NCI-H345 treated with DMSO at 0.1 percent for 48 hours (cell line): ENCODE data around the gene AGO1.
A peak's percentile ranks its signal among the peaks of the same experiment; 100 is the strongest.

Experiments used
- DNase-seq: peaks from one replicate; lab custom pipeline; 2025; ENCODE audit not compliant: unreplicated experiment; lab: John Stamatoyannopoulos, UW

AGO1 gene

DNA sequence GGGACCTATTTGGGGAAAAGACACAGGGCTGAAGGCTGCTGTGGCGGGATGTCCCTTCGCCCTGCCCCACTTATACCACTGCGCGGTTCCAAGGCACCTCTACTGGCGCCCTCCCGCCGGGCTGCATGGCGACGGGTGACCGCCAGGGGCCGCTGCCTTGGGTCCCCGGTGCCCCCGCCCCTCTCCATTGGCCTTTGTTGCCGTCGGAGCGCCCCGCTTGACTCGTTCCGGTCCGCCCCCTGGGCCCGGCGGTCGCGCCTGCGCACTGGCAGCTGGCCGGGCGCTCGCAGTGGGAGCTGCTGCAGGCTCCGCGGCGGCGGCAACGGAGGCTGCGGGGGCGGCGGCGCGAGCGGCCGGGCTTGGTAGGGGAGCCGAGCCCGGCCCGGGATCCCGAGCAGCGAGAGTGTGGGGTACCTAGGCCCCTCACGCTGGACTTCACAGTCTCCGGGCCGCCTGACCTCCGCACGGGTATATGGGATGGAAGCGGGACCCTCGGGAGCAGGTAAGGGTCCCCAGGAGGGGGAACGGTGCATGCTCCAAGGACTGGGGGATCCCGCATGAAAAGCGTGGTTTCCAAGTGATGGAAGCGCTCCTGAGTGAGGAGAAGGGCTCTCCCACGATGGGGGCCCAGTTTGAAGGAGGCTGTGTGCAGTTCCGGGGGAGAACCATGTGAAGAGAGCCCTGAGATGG is at the start of gene AGO1:
AGO1 (plus strand) TSS at position 265 of the 690 bp plus-strand sequence; CDS start at position 478, 213 bp downstream.
- peak; percentile 89 for DNase-seq

DNA sequence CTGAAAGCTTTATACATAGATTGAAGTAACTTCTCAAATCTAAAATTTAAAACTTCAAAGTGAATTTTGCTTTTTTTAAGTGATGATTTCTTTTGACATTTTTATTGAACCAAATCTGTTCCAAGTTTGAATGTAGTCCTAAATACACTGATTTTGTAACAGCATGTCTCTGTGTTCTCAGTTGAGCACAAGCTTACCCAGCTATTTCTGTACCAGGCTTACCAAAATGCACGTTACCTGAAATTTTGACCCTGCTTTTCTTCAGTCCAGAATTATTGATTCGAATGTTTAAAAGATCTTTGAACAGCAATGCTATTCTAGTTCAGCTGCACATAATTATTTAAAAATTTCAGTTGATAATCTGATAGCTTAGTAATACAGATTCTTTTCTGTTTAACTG is 49.6 kb upstream of the AGO1 start:
- no peak for DNase-seq

DNA sequence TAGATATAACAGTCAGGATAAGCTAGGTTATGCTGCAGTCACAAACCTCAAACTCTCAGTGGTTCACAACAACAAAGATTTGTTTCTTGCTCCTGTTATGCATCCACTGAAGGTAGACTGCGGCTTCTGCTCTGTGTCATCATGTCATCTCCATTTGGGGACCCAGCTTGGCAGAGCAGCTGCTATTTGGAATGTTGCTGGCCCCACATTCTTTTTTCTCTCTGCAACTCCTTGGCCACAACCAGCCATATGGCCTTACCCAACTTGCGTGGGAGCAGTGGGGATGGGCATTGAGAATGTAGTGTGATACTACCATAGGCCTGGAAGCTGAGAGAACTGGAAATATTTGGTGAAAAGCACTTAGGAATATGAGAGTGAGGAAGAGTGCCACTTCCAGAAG is 48.8 kb upstream of the AGO1 start:
- DNase-seq, result no peak

DNA sequence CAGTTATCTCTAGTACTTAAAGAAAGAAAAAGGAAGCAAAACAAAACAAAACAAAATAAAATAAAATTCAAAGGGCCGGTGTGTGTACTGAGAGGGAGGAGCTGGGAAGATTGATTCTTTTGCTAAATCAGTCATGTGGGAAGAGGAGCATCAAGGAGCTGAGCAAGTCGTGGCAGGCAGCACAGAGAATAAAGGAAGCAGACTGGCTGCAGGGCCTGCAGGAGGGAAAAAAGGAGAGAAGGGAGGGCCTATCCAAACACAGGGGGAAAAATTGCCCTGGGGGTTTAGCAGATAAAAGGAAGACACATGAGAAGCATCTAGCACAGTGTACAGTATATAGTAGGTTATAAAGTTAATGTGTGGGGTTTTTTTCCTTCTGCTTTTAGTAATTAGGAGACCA is 47.6 kb upstream of the AGO1 start:
- peak; percentile 34 for DNase-seq

DNA sequence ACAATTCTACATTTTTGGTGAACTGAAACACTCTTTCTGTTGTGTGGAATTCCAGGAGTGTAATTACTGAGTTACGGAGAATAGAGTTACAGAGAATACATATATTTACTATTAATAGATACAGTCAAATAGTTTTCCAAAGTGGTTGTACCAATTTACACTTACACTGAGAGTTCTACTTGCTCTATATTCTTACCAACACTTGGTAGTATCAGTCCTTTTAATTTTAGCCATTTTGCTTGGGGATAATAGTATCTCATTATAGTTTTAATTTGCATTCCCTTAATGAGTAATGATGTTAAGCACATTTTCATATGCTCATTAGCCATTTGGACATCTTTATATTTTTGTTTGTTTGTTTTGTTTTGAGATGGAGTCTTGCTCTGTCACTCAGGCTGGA is 46.3 kb upstream of the AGO1 start:
- no peak for DNase-seq

DNA sequence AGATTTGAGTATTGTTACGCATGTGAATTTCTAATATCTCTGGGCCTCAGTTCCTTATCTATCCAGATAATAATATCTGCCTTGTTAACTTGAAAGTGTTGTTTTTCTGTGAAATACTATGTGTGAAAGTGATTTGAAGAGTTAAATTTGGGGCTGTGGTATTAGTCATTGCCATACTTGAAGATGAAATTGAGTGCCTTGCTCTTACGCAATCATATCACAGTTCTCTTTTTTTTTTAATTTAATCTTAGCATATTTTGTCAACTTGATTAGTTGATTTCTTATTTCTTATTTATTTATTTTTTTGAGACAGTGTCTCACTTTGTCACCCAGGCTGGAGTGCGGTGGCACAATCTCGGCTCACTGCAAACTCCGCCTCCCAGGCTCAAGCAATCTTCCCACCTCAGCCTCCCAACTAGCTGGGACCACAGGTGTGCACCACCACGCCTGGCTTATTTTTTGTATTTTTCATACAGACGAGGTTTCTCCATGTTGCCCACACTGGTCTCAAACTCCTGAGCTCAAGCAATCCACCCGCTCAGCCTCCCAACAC is 44.2 kb upstream of the AGO1 start:
- no peak for DNase-seq

DNA sequence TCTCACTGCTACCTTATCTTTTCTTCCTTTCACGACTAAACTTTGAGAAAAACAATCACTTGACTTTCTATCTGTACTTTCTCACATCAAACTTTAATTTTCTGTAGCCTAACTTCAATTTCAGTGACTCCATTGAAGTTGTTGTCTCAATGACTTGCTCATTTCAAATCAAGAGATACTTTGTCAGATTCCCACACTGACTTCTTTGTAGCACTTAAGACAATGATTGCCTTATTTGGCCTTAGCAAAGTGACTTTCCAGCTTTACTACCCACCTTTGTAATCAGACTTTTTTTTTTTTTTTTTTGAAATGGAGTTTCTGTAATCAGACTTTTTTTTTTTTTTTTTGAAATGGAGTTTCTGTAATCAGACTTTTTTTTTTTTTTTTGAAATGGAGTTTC is 38.2 kb upstream of the AGO1 start:
- DNase-seq, result no peak

DNA sequence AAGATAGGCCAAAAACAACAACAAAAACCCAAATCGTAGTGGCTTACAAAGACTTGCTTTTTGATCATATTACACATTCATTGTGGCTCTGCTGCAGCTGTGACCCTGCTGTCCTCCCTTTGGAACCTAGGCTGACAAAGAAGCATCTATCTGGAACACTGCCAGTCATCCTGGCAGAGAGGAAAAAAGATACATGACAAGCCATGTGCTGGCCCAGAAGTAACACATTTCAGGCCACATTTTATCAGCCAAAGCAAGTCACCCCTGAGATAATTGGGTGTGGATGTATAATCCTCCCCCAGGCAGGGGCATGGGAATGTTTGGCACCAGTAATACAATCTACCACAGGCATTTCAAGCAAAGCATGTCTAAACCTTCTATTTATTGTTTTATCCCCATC is 37.2 kb upstream of the AGO1 start:
- no peak for DNase-seq

DNA sequence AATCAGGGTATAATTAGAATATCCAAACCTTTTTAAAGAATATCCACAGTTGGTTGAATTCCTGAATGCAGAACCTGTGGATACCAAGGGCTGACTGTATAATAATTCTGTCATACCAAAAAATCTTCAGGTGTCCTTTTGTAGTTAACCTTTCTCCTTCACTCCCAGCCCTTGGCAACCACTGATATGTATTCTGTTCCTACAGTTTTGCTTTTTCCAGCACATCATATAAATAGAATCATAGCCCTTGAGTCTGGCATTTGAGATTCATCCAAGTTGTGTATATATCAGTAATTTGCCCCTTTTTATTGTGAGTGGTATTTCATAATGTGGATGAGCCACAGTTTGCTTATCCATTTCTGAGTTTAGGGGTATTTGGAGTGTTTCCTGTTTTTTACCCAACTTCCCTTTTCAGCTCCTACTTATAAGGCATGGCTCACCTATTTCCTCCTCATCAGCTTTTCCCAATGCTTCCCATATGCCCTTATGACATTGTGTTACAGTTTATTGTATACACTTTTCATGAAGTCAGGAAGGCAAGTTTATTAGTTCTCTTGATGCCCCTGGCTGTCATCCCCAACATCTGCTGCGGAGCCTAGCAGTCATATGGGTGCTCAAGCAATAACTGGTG is 35.0 kb upstream of the AGO1 start:
- no peak for DNase-seq

DNA sequence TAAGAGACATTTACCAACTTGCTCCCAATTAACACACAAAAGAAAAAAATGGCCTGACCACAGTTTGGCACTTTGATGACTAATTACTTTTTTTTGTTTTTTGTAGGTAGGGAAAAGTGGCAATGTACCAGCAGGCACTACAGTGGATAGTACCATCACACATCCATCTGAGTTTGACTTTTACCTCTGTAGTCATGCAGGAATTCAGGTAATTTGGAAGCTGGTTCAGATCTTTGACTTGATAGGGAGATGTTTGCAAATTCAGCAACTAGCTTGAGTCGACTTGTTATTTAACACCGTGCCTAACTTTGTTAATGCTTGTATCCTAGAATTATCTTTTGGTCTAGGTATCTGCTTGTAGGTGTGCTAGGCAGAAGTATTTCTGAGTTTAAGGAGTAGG is 33.0 kb upstream of the AGO1 start:
- DNase-seq, result no peak

DNA sequence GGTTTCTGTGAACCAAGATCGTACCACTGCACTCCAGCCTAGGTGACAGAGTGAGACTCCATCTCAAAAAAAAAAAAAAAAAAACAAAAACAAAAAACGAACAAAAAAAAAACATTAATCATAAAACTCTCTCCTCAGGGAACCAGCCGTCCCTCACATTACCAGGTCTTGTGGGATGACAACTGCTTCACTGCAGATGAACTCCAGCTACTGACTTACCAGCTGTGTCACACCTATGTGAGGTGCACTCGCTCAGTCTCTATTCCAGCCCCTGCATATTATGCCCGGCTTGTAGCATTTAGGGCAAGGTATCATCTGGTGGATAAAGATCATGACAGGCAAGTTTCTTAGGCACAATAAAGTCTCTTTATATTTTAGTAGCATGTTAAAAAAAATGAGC is 32.3 kb upstream of the AGO1 start:
- DNase-seq, result no peak

DNA sequence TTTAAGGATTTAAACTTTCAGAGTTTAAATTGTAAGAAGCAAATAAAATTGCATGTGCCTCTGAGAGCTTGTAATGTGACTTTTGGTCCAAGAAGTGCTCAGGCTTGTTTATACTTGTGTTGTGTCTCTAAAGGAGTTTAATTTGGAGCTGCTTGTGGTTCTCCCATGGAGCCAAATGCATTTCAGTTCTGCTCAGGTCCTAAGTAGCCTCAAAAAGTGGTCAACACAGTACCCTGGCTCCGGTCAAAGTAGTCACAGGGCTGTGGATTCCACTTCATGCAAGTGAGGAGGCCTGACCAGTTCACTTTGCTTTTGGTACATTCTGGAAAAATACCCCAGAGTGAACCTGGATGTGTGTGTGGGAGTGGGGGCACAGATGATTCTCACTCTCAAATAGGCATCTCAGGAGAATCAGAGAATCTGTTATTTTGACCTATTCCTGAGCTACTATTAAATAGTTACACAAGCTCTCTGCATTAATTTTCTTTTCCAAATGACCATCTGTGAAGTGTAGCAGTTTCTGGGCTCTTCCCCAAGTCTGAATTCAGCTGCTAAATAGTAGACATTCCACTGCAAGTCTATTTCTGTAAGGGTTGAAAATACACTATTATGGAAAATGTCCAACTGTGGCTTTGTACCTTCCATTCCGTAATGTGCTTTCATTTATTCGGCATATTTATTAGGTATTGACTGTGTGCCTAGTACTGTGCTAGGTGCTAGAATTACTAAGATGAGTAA is 31.7 kb upstream of the AGO1 start:
- DNase-seq, result no peak

DNA sequence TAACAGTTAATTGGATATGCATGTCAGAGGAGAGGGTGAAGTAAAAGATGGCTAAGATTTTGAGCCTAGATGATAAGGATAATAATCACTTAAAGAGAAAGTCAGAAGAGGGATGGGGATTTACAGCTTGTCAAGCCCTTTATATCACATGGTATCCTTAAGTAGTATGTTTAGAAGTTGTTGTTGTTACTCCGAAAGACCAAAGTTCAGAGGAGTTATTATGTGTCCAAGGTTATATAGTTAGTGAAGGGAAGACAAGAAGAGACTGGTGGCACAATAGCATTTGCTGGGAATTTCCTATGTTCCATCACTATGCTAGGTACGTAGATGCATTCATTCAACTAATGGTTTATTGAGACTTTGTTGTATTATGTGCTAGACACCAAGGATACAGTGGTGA is 30.8 kb upstream of the AGO1 start:
- DNase-seq, result no peak

DNA sequence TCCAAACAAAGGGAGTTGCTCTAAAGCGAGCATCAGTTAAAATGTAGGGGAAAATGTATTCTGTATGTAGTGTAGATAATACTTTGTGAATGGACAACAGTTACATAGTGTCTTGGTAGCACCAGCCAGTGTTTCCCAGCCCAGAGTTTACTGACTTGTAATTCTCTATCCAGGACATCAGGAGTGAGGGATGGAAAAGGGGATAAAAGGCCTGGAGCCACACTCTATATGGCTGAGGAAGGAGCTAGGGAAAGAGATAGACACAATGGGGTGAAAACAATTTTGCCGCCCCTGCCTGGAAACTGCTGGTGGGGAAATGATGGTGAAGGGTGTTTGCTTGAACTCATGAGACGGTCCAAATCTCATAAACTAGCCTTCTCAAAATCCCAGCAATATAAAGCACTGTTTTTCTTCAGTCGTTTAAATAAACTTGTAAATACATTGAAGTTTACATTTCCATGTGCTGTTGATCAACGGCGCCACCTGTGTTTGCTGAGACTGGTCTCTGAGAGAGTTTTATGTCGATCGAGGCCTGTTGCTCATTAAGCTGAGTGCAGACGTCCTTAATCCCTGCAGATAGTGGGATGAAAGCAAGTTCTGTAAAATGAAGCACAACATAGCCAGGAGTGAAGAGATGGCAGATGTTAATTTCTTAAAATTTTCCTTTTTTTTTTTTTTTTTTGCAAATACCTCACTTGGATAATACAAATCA is 27.9 kb upstream of the AGO1 start:
- DNase-seq, result no peak

DNA sequence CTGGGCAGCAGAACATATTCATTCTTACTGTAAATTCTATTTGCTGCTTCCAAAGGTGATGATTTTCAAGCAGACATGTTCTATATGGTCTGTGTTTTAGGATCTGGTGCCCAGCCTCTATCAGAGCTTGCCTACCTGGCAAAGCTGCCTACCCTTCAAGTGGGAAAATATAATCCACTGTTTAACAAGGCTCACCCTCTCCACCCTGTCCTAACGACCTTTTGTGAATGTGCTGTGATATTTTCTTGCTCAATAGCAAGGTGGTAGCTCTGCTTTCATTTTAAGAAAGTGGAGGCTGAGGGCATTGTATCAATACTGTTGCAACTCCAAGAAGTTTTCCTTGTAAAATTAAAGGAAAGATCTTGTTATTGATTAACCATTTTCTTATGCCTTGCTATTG is 26.0 kb upstream of the AGO1 start:
- DNase-seq, result no peak

DNA sequence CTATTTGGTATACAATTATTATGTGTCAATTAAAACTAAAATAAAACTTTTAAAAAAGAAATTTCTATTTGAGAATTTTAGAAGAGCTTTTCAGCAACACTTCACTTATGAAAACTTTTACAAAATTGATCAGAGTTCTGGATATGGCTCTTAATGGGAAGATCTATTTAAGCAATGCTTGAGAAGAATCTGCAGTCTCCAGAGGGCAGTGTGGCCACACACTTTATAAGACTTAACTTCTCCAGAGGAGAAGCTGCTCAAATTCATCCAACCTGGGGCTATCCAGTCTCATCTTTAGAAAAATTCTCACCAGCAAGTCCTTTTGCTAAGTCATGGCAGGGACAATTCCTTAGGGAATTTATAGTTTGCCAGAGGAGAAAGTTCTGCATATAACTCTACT is 25.2 kb upstream of the AGO1 start:
- DNase-seq, result no peak

DNA sequence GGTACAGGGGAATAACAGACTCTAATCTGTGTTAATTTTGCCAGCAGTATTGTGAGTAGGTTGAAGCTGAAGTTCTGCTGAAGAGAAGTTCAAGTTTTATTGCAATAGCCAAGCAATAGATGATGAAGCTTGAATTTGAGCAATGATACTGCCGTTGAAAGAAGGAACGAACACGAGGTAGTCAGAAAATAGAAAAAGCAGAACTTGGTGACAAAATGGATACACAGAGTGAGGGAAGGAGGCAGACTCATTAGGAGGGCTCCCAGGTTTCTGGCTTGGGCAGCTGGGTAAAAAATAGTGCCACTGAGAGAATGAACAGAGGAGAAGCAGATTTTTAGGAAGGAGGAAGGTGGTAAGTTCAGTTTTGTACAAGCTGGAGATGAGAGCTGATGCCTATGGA is 22.3 kb upstream of the AGO1 start:
- DNase-seq, result no peak

DNA sequence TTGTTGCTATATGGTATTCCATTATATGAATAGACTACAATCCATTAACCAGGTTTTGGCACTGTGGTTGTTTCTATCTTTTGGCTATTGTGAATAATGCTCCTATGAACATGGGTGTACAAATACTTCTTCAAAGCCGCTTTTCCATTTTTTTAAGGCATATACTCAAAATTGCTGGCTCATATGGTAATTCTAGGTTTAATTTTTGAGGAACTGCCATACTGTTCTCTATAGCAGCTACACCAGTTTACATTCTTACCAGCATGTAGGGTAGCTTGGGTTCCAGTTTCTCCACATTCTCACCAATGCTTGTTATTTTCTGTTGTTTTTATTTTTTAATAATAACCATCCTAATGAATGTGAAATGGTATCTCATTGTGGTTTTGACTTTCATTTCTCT is 19.9 kb upstream of the AGO1 start:
- DNase-seq, result no peak

DNA sequence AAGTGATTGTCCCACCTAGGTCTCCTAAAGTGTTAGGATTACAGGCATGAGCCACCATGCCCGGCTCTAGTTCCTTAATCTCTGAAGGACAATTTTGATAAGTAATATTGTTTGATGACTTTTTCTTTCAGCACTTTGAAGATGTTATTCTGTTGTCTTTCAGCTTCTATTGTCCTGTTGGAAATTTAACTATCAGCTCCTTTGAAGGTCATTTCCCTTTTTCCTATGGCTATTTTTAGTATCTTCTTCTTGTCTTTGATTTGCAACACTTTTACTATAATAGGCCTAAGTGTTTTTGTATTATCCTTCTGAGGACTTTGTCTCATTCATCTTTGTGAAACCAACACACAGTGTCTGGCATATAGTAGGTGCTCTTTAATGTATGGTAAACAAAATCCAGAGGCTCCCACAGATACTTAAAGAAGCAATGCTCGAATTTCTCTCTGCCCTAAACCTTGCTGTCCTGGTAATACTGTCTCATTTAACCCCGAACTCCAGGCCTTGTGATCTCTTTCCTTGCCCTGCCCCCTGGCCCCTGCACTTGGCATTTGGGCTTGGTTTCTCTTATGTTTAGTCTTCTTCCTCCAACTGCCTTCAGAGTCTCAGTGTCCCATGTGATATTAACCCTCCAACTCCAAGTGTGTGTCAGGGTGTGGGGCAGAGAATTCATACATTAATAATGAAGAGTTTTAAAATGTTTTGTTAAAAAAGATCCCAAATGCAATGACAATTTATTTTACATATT is 19.0 kb upstream of the AGO1 start:
- no peak for DNase-seq

DNA sequence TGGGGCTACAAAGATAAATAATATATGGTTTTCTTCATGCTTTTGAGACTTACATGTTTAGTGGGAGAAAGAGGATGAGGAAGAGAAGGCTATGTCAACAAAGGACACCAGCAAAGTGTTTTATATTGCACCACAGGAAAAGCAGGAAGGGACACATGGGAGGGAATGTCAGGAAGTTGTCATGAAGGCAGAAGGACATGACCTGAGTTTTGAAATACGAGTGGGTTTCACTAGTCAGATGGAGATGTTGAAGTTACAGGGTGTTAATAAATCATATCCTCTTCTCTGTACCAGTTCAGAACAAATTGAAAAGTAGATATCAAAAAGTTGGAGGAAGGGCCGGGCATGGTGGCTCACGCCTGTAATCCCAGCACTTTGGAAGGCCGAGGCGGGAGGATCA is 18.2 kb upstream of the AGO1 start:
- DNase-seq, result no peak

DNA sequence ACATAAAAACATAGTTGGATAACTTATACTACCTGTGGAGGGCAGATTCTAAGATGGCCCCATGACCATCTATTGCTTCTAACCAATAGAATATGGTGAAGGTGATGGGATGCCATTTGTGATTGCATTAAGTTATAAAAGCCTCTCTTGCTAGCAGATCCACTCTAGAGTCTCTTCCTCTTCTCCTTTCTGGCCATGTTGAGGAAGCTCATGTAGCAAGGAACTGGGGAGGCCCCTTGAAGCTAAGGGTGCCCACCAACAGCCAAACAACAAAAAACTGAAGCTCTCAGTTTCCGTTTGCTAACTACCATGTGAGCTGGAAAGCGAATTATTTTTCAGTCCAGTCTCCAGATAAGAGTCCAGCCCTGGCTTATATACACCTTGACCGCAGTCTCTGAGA is 16.0 kb upstream of the AGO1 start:
- DNase-seq, result no peak
